ENCODE results near the gene TANC1. TPM values are rescaled to one million over a fixed set of nuclear protein-coding genes. Genes with fewer than 3 reads are reported as not detected.

Gene TANC1
- polyA plus RNA-seq, 1 donor from 2014 or later: 0.37 TPM

DNA sequence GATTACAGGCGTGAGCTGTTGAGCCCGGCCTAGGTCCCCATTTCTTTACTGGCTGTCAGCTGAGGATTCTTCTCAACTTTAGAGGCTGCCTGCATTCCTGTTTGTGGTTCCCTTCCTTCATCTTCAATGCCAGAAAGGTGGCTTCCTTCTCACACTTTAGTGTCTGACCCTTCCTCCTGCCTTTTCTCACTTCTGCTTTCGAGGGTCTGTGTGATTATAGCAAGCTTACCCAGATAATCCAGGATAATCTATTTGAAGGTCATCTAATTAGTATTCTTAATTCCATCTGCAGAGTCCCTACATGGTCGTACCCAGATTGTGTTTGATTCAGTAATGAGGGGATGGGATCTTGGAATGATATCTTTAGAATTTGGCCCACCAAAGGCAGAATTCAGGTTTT is 157.4 kb downstream of the TANC1 start:
- no peaks in the 10 kb centered on the region for H4K20me1 ChIP-seq (ENCODE audit: insufficient read depth)
- H3F3A ChIP-seq (ENCODE audit: insufficient read depth, low read length, poor library complexity, severe bottlenecking): no peaks in the 10 kb centered on the region
- no peaks in the 10 kb centered on the region for H3K27me3 ChIP-seq (ENCODE audit: insufficient read depth, low read depth, low read length)
- no peak overlapping the region for H3K4me2 ChIP-seq (ENCODE audit: low read length)
- no peak overlapping the region for H2AFZ ChIP-seq (ENCODE audit: low read depth, low read length)
- no peaks in the 10 kb centered on the region for H3K9me2 ChIP-seq (ENCODE audit: insufficient read depth, low read length)
- H3K4me3 ChIP-seq (ENCODE audit: low read length): no peak overlapping the region
- no peaks in the 10 kb centered on the region for H3K79me2 ChIP-seq (replicated peaks; ENCODE audit: insufficient read depth, low read length)
- TF ChIP-seq EZH2 (IDR thresholded peaks at IDR 0.05; ENCODE audit: borderline replicate concordance, insufficient read depth, low read length, poor library complexity, severe bottlenecking) (no peak), SMC3 (conservative IDR thresholded peaks at IDR 0.05; ENCODE audit: poor library complexity) (no peak)
- TF ChIP-seq, protein P1, sequence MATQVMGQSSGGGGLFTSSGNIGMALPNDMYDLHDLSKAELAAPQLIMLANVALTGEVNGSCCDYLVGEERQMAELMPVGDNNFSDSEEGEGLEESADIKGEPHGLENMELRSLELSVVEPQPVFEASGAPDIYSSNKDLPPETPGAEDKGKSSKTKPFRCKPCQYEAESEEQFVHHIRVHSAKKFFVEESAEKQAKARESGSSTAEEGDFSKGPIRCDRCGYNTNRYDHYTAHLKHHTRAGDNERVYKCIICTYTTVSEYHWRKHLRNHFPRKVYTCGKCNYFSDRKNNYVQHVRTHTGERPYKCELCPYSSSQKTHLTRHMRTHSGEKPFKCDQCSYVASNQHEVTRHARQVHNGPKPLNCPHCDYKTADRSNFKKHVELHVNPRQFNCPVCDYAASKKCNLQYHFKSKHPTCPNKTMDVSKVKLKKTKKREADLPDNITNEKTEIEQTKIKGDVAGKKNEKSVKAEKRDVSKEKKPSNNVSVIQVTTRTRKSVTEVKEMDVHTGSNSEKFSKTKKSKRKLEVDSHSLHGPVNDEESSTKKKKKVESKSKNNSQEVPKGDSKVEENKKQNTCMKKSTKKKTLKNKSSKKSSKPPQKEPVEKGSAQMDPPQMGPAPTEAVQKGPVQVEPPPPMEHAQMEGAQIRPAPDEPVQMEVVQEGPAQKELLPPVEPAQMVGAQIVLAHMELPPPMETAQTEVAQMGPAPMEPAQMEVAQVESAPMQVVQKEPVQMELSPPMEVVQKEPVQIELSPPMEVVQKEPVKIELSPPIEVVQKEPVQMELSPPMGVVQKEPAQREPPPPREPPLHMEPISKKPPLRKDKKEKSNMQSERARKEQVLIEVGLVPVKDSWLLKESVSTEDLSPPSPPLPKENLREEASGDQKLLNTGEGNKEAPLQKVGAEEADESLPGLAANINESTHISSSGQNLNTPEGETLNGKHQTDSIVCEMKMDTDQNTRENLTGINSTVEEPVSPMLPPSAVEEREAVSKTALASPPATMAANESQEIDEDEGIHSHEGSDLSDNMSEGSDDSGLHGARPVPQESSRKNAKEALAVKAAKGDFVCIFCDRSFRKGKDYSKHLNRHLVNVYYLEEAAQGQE (IDR thresholded peaks at IDR 0.05; ENCODE audit: borderline replicate concordance): no peak
- H3K9me3 ChIP-seq (ENCODE audit: low read length): no peaks in the 10 kb centered on the region
- no peaks in the 10 kb centered on the region for H3K36me3 ChIP-seq (ENCODE audit: insufficient read depth, low read length)
- H3K27ac ChIP-seq (ENCODE audit: low read length): no peak overlapping the region
- H3K9ac ChIP-seq (ENCODE audit: low read length): no peak overlapping the region

DNA sequence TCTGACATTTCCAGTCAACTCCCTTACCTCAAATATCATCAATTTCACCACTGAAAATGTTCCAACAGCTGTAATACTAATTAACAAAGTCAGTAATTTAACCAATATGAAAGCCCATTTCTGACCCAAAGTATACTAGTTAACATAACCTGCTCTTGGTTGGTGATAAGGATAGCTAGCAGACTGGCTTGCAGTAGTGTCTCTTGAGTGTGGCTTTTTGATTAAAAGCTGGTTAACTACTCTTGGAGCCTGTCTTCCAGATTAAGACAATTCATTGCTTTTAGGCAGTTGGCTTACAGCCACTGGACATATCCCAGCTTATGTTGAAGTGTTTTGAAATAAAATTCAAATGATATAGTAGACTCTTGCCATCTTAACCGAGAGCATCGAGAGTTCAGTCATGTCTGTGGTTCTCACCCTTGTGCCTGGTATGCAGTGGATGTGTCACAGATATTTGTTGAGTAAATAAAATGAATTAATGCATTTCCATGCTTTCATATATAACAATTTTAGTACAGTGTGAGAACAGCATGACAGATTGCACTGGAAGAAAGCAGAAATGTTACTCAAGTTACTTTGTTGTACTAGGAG is 158.1 kb downstream of the TANC1 start:
- no peak overlapping the region for H3K27ac ChIP-seq (ENCODE audit: low read length)
- no peaks in the 10 kb centered on the region for H3K9me2 ChIP-seq (ENCODE audit: insufficient read depth, low read length)
- no peaks in the 10 kb centered on the region for H3K36me3 ChIP-seq (ENCODE audit: insufficient read depth, low read length)
- no peak overlapping the region for H3K4me3 ChIP-seq (ENCODE audit: low read length)
- no peaks in the 10 kb centered on the region for H3F3A ChIP-seq (ENCODE audit: insufficient read depth, low read length, poor library complexity, severe bottlenecking)
- H3K27me3 ChIP-seq (ENCODE audit: insufficient read depth, low read depth, low read length): no peaks in the 10 kb centered on the region
- H3K9ac ChIP-seq (ENCODE audit: low read length): no peak overlapping the region
- no peak overlapping the region for H3K4me2 ChIP-seq (ENCODE audit: low read length)
- no peaks in the 10 kb centered on the region for H3K79me2 ChIP-seq (replicated peaks; ENCODE audit: insufficient read depth, low read length)
- no peaks in the 10 kb centered on the region for H3K9me3 ChIP-seq (ENCODE audit: low read length)
- no peaks in the 10 kb centered on the region for H4K20me1 ChIP-seq (ENCODE audit: insufficient read depth)
- no peak for TF ChIP-seq SMC3 (conservative IDR thresholded peaks at IDR 0.05; ENCODE audit: poor library complexity)
- no peak for TF ChIP-seq EZH2 (IDR thresholded peaks at IDR 0.05; ENCODE audit: borderline replicate concordance, insufficient read depth, low read length, poor library complexity, severe bottlenecking)
- TF ChIP-seq, protein P2, sequence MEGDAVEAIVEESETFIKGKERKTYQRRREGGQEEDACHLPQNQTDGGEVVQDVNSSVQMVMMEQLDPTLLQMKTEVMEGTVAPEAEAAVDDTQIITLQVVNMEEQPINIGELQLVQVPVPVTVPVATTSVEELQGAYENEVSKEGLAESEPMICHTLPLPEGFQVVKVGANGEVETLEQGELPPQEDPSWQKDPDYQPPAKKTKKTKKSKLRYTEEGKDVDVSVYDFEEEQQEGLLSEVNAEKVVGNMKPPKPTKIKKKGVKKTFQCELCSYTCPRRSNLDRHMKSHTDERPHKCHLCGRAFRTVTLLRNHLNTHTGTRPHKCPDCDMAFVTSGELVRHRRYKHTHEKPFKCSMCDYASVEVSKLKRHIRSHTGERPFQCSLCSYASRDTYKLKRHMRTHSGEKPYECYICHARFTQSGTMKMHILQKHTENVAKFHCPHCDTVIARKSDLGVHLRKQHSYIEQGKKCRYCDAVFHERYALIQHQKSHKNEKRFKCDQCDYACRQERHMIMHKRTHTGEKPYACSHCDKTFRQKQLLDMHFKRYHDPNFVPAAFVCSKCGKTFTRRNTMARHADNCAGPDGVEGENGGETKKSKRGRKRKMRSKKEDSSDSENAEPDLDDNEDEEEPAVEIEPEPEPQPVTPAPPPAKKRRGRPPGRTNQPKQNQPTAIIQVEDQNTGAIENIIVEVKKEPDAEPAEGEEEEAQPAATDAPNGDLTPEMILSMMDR (IDR thresholded peaks at IDR 0.05; ENCODE audit: poor library complexity, severe bottlenecking): no peak
- TF ChIP-seq, protein P1 (IDR thresholded peaks at IDR 0.05; ENCODE audit: borderline replicate concordance): no peak
- TF ChIP-seq TAF1 (IDR thresholded peaks at IDR 0.05; ENCODE audit: low read depth): no peak
- TF ChIP-seq POLR2AphosphoS5 (IDR thresholded peaks at IDR 0.05): no peak
- H2AFZ ChIP-seq (ENCODE audit: low read depth, low read length): no peak overlapping the region

Measured in neural cell (in vitro differentiated cells).